SK-N-SH (cell line): ENCODE measurements around the gene CHST11. TPM values are rescaled to one million over a fixed set of nuclear protein-coding genes. Genes with fewer than 3 reads are reported as not detected.

Experiments used
- CTCF ChIA-PET: fragments of 300-600, 350-600 bp; formaldehyde crosslinking; extraction: SDS; loops from one replicate; lab custom pipeline; 2021; lab: Yijun Ruan, JAX
- POLR2A ChIA-PET: fragments of 350-600 bp; sonication (Branson Sonifier 250); formaldehyde crosslinking; extraction: SDS; loops from one replicate; lab custom pipeline; 2020; ENCODE audit warnings: antibody characterized with exemption, inconsistent platforms; lab: Yijun Ruan, JAX
- DNase-seq: peaks from one replicate; pipeline ENCODE4 v3.0.0; 2012
- H2AFZ ChIP-seq: fragments of 200-600 bp; sonication (generic); 2 replicates; pipeline ENCODE4 v1.8.1; 2016; ENCODE audit warnings: antibody characterized with exemption, mild to moderate bottlenecking, low read depth
- H3F3A ChIP-seq: fragments of 200-600 bp; sonication (generic); replicated peaks from 2 replicates; pipeline ENCODE3; 2016; ENCODE audit warnings: antibody characterized with exemption, mild to moderate bottlenecking; ENCODE audit not compliant: insufficient read depth
- H3K27ac ChIP-seq, 2 experiments: fragments of 200-500 bp in 1 of 2; fragments of 200-600 bp in 1 of 2; sonication (Bioruptor generic) in 1 of 2; sonication (generic), shearing (Covaris generic) in 1 of 2; 2 replicates each; pipeline versions ENCODE4 v1.5.1 to v1.6.1; 2014 to 2016; ENCODE audit warnings: low read depth in 2 of 2, inconsistent platforms in 1 of 2, low read length in 1 of 2, mild to moderate bottlenecking in 1 of 2, mixed read lengths in 1 of 2
- H3K27me3 ChIP-seq: fragments of 200-600 bp; sonication (generic), shearing (Covaris generic); 2 replicates; pipeline ENCODE4 v1.6.1; 2016; ENCODE audit warnings: mixed run types; ENCODE audit not compliant: insufficient read depth
- H3K36me3 ChIP-seq, 2 experiments: fragments of 200-500 bp in 1 of 2; fragments of 200-600 bp in 1 of 2; sonication (Bioruptor generic) in 1 of 2; sonication (generic) in 1 of 2; replicated peaks in 1 of 2; 2 replicates each; pipeline versions ENCODE3 to v1.5.1; 2014 to 2016; ENCODE audit warnings: low read length in 1 of 2, mild to moderate bottlenecking in 1 of 2; ENCODE audit not compliant: insufficient read depth in 2 of 2, control insufficient read depth in 1 of 2
- H3K4me1 ChIP-seq, 2 experiments: fragments of 200-500 bp in 1 of 2; fragments of 200-600 bp in 1 of 2; sonication (Bioruptor generic) in 1 of 2; sonication (generic), shearing (Covaris generic) in 1 of 2; 2 replicates each; pipeline versions ENCODE4 v1.5.1 to v1.6.1; 2014 to 2016; ENCODE audit warnings: low read depth in 1 of 2, low read length in 1 of 2, mixed run types in 1 of 2; ENCODE audit not compliant: insufficient read depth in 2 of 2, control insufficient read depth in 1 of 2
- H3K4me2 ChIP-seq: fragments of 200-600 bp; sonication (generic), shearing (Covaris generic); 2 replicates; pipeline ENCODE4 v1.6.1; 2017; ENCODE audit warnings: mixed run types
- H3K4me3 ChIP-seq, 2 experiments: fragments of 200-500 bp in 1 of 2; fragments of 200-600 bp in 1 of 2; sonication (Bioruptor generic) in 1 of 2; sonication (generic), shearing (Covaris generic) in 1 of 2; 2 replicates each; pipeline versions ENCODE4 v1.5.1 to v1.8.1; 2014 to 2016; ENCODE audit warnings: low read depth in 2 of 2, inconsistent platforms in 1 of 2, low read length in 1 of 2, mild to moderate bottlenecking in 1 of 2, mixed read lengths in 1 of 2, moderate library complexity in 1 of 2
- H3K79me2 ChIP-seq: fragments of 200-600 bp; sonication (generic); 2 replicates; pipeline ENCODE4 v1.8.1; 2017; ENCODE audit warnings: mild to moderate bottlenecking; ENCODE audit not compliant: insufficient read depth
- H3K9ac ChIP-seq: fragments of 200-600 bp; sonication (generic); 2 replicates; pipeline ENCODE4 v1.6.1; 2017; ENCODE audit warnings: mixed run types
- H3K9me2 ChIP-seq: fragments of 200-600 bp; sonication (generic); 2 replicates; pipeline ENCODE4 v1.6.1; 2017; ENCODE audit warnings: mixed run types
- H3K9me3 ChIP-seq: fragments of 200-600 bp; sonication (generic); 2 replicates; pipeline ENCODE4 v1.6.1; 2017; ENCODE audit warnings: mixed run types, mild to moderate bottlenecking, moderate library complexity
- H4K20me1 ChIP-seq: fragments of 200-600 bp; sonication (generic); 2 replicates; pipeline ENCODE4 v1.6.1; 2017; ENCODE audit warnings: mild to moderate bottlenecking, mixed run types; ENCODE audit not compliant: insufficient read depth
- ELF1 ChIP-seq: IDR thresholded peaks from 2 replicates; pipeline ENCODE4 v1.4.0; 2012
- EP300 ChIP-seq, 2 experiments: IDR thresholded peaks; 2 replicates each; pipeline versions ENCODE4 v1.4.0 to v1.6.1; 2012; ENCODE audit warnings: borderline replicate concordance in 1 of 2, low read depth in 1 of 2, low read length in 1 of 2
- FOSL2 ChIP-seq: IDR thresholded peaks from 2 replicates; pipeline ENCODE4 v1.4.0; 2012; ENCODE audit warnings: low read depth, mild to moderate bottlenecking, moderate library complexity, borderline replicate concordance
- FOXM1 ChIP-seq: IDR thresholded peaks from 2 replicates; pipeline ENCODE4 v1.4.0; 2012; ENCODE audit warnings: low read depth, mild to moderate bottlenecking
- NFIC ChIP-seq: IDR thresholded peaks from 2 replicates; pipeline ENCODE4 v1.4.0; 2012; ENCODE audit warnings: borderline replicate concordance
- NRF1 ChIP-seq: IDR thresholded peaks from 2 replicates; pipeline ENCODE4 v1.6.1; 2012; ENCODE audit warnings: low read depth, mild to moderate bottlenecking, low read length
- POLR2AphosphoS5 ChIP-seq: IDR thresholded peaks from 2 replicates; pipeline ENCODE4 v1.6.1; 2012; ENCODE audit warnings: low read depth, low read length
- RAD21 ChIP-seq: IDR thresholded peaks from 2 replicates; pipeline ENCODE4 v1.6.1; 2012; ENCODE audit warnings: mild to moderate bottlenecking, low read length
- RFX5 ChIP-seq: IDR thresholded peaks from 2 replicates; pipeline ENCODE4 v1.6.1; 2012; ENCODE audit warnings: mild to moderate bottlenecking, improper control_type of control experiment, low read length
- RXRA ChIP-seq: IDR thresholded peaks from 2 replicates; pipeline ENCODE4 v1.4.0; 2012; ENCODE audit warnings: low read depth, mild to moderate bottlenecking, borderline replicate concordance
- SIN3A ChIP-seq: IDR thresholded peaks from 2 replicates; pipeline ENCODE4 v1.6.1; 2012; ENCODE audit warnings: low read depth, mild to moderate bottlenecking, low read length, moderate library complexity, borderline replicate concordance
- TCF12 ChIP-seq: IDR thresholded peaks from 2 replicates; pipeline ENCODE4 v1.4.0; 2012
- TEAD4 ChIP-seq: IDR thresholded peaks from 2 replicates; pipeline ENCODE4 v1.4.0; 2012; ENCODE audit warnings: mild to moderate bottlenecking, borderline replicate concordance; ENCODE audit not compliant: insufficient read depth
- YY1 ChIP-seq: IDR thresholded peaks from 2 replicates; pipeline ENCODE4 v1.4.0; 2012; ENCODE audit warnings: low read depth, mild to moderate bottlenecking
- WGBS: methylation state at CpG from one replicate; pipeline ENCODE4 v1.1.6; 2017; ENCODE audit warnings: low lambda C conversion rate; 5-methylcytosine and 5-hydroxymethylcytosine counted together
- polyA plus RNA-seq, 3 experiments: library from polyadenylated mRNA; depleted of rRNA; stranded (reverse); fragments of >200 nt; gene quantifications; 2 replicates each; pipeline ENCODE4 v1.2.3, GENCODE V29; 2012
- TF ChIP-seq, protein P1 (sequence below): fragments of 200-600 bp; sonication (generic); IDR thresholded peaks from 2 replicates; pipeline ENCODE4 v1.6.1; 2017; ENCODE audit warnings: antibody characterized with exemption, mild to moderate bottlenecking, moderate library complexity
- TF ChIP-seq, protein P2 (sequence below): IDR thresholded peaks from 2 replicates; pipeline ENCODE4 v1.4.0; 2012; ENCODE audit warnings: low read depth, borderline replicate concordance
- TF ChIP-seq, protein P3 (sequence below): IDR thresholded peaks from 2 replicates; pipeline ENCODE4 v1.6.1; 2012; ENCODE audit warnings: mild to moderate bottlenecking, low read depth, low read length, moderate library complexity
- TF ChIP-seq, protein P4 (sequence below): fragments of 150-350 bp; IDR thresholded peaks from 2 replicates; pipeline ENCODE4 v1.6.1; 2017; ENCODE audit warnings: antibody characterized with exemption, low read length, low read depth, borderline replicate concordance
- TF ChIP-seq, protein P5 (sequence below): IDR thresholded peaks from 2 replicates; pipeline ENCODE4; 2012

CHST11 gene
- polyA plus RNA-seq, 1 of the 3 experiments (the other 2 are of a cell fraction) = 18.6 TPM

DNA sequence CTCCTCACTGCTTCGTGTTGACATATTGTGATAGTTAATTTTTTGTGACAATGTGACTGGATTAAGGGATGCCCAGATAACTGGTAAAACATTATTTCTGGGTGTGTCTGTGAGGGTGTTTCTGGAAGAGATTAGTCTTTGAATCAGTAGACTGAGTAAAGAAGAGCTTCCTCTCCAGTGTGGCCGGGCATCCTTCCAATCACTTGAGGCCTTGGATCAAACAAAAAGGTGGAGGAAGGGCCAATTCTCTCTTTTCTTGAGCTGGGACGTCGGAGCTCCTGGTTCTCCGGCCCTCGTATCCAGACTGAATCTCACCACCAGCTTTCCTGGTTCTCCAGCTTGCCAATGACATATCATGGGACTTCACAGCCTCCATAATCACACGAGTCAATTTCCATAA lies 240.4 kb downstream of the CHST11 start:
- Histone ChIP-seq H3K36me3 (no peaks in the 10 kb centered on the region), H3K79me2 (no peaks in the 10 kb centered on the region), H3K4me1 (peaks cover 3 to 12% of the 10 kb centered on the region in 2 experiments; a peak in 2 of 4 replicates), H3K27me3 (no peaks in the 10 kb centered on the region), H3K4me2 (no peak overlapping the region), H2AFZ (no peak overlapping the region), H3K9me2 (no peaks in the 10 kb centered on the region), H3K9ac (no peak overlapping the region), H3F3A (peaks cover 5% of the 10 kb centered on the region), H3K9me3 (no peaks in the 10 kb centered on the region), H4K20me1 (no peaks in the 10 kb centered on the region), H3K4me3 (no peak overlapping the region), H3K27ac (no peak overlapping the region)
- DNase-seq = no peak
- WGBS = 97% methylated on average over 7 of the region's 7 CpGs
- ChIA-PET CTCF (no interaction called here), POLR2A (no interaction called here)
- TF ChIP-seq FOXM1 (no peak), ELF1 (no peak), YY1 (no peak), RXRA (no peak), POLR2AphosphoS5 (no peak), FOSL2 (no peak), NRF1 (no peak), RFX5 (no peak), RAD21 (no peak), SIN3A (no peak), TCF12 (no peak), NFIC (no peak), EP300 (IDR thresholded peaks at IDR 0.05; ENCODE audit: borderline replicate concordance in 1 of 2, low read depth in 1 of 2, low read length in 1 of 2) (no peak), TEAD4 (no peak)
- TF ChIP-seq, protein P1, sequence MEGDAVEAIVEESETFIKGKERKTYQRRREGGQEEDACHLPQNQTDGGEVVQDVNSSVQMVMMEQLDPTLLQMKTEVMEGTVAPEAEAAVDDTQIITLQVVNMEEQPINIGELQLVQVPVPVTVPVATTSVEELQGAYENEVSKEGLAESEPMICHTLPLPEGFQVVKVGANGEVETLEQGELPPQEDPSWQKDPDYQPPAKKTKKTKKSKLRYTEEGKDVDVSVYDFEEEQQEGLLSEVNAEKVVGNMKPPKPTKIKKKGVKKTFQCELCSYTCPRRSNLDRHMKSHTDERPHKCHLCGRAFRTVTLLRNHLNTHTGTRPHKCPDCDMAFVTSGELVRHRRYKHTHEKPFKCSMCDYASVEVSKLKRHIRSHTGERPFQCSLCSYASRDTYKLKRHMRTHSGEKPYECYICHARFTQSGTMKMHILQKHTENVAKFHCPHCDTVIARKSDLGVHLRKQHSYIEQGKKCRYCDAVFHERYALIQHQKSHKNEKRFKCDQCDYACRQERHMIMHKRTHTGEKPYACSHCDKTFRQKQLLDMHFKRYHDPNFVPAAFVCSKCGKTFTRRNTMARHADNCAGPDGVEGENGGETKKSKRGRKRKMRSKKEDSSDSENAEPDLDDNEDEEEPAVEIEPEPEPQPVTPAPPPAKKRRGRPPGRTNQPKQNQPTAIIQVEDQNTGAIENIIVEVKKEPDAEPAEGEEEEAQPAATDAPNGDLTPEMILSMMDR = no peak
- TF ChIP-seq, protein P2, sequence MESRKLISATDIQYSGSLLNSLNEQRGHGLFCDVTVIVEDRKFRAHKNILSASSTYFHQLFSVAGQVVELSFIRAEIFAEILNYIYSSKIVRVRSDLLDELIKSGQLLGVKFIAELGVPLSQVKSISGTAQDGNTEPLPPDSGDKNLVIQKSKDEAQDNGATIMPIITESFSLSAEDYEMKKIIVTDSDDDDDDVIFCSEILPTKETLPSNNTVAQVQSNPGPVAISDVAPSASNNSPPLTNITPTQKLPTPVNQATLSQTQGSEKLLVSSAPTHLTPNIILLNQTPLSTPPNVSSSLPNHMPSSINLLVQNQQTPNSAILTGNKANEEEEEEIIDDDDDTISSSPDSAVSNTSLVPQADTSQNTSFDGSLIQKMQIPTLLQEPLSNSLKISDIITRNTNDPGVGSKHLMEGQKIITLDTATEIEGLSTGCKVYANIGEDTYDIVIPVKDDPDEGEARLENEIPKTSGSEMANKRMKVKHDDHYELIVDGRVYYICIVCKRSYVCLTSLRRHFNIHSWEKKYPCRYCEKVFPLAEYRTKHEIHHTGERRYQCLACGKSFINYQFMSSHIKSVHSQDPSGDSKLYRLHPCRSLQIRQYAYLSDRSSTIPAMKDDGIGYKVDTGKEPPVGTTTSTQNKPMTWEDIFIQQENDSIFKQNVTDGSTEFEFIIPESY = no peak
- TF ChIP-seq, protein P3, sequence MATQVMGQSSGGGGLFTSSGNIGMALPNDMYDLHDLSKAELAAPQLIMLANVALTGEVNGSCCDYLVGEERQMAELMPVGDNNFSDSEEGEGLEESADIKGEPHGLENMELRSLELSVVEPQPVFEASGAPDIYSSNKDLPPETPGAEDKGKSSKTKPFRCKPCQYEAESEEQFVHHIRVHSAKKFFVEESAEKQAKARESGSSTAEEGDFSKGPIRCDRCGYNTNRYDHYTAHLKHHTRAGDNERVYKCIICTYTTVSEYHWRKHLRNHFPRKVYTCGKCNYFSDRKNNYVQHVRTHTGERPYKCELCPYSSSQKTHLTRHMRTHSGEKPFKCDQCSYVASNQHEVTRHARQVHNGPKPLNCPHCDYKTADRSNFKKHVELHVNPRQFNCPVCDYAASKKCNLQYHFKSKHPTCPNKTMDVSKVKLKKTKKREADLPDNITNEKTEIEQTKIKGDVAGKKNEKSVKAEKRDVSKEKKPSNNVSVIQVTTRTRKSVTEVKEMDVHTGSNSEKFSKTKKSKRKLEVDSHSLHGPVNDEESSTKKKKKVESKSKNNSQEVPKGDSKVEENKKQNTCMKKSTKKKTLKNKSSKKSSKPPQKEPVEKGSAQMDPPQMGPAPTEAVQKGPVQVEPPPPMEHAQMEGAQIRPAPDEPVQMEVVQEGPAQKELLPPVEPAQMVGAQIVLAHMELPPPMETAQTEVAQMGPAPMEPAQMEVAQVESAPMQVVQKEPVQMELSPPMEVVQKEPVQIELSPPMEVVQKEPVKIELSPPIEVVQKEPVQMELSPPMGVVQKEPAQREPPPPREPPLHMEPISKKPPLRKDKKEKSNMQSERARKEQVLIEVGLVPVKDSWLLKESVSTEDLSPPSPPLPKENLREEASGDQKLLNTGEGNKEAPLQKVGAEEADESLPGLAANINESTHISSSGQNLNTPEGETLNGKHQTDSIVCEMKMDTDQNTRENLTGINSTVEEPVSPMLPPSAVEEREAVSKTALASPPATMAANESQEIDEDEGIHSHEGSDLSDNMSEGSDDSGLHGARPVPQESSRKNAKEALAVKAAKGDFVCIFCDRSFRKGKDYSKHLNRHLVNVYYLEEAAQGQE = no peak
- TF ChIP-seq, protein P4, sequence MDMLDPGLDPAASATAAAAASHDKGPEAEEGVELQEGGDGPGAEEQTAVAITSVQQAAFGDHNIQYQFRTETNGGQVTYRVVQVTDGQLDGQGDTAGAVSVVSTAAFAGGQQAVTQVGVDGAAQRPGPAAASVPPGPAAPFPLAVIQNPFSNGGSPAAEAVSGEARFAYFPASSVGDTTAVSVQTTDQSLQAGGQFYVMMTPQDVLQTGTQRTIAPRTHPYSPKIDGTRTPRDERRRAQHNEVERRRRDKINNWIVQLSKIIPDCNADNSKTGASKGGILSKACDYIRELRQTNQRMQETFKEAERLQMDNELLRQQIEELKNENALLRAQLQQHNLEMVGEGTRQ = no peak
- TF ChIP-seq, protein P5, sequence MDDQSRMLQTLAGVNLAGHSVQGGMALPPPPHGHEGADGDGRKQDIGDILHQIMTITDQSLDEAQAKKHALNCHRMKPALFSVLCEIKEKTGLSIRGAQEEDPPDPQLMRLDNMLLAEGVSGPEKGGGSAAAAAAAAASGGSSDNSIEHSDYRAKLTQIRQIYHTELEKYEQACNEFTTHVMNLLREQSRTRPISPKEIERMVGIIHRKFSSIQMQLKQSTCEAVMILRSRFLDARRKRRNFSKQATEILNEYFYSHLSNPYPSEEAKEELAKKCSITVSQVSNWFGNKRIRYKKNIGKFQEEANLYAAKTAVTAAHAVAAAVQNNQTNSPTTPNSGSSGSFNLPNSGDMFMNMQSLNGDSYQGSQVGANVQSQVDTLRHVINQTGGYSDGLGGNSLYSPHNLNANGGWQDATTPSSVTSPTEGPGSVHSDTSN = no peak
